Activated naive CD8-positive, alpha-beta T cell treated with anti-CD3 and anti-CD28 coated beads for 36 hours (primary cell): ENCODE data around the gene PLCD4. TPM values are rescaled to one million over a fixed set of nuclear protein-coding genes. Genes with fewer than 3 reads are reported as not detected.

ENCODE experiments used
- DNase-seq: peaks from one replicate; pipeline ENCODE4 v3.0.0; 2021
- H3K27ac Mint-ChIP-seq: one replicate; pipeline ENCODE4 v1.8.0; 2022; ENCODE audit warnings: mild to moderate bottlenecking, moderate library complexity, mixed read lengths
- H3K27me3 Mint-ChIP-seq: one replicate; pipeline ENCODE4 v1.8.0; 2022; ENCODE audit warnings: mild to moderate bottlenecking, mixed read lengths
- H3K36me3 Mint-ChIP-seq: one replicate; pipeline ENCODE4 v1.8.0; 2021; ENCODE audit warnings: mild to moderate bottlenecking, mixed read lengths
- H3K4me1 Mint-ChIP-seq: one replicate; pipeline ENCODE4 v1.8.0; 2021; ENCODE audit warnings: mixed read lengths
- H3K4me3 Mint-ChIP-seq: one replicate; pipeline ENCODE4 v1.8.0; 2022; ENCODE audit warnings: mild to moderate bottlenecking, moderate library complexity, mixed read lengths
- H3K9me3 Mint-ChIP-seq: one replicate; pipeline ENCODE4 v1.8.0; 2022; ENCODE audit warnings: mixed read lengths
- total RNA-seq, 2 experiments: library from RNA; stranded (reverse); gene quantifications; one replicate each; pipeline ENCODE4 v1.2.3, GENCODE V29; 2021

Gene PLCD4
- total RNA-seq: under 1 TPM in 1 of 2 experiments, not detected in 1; 0.22 TPM

DNA sequence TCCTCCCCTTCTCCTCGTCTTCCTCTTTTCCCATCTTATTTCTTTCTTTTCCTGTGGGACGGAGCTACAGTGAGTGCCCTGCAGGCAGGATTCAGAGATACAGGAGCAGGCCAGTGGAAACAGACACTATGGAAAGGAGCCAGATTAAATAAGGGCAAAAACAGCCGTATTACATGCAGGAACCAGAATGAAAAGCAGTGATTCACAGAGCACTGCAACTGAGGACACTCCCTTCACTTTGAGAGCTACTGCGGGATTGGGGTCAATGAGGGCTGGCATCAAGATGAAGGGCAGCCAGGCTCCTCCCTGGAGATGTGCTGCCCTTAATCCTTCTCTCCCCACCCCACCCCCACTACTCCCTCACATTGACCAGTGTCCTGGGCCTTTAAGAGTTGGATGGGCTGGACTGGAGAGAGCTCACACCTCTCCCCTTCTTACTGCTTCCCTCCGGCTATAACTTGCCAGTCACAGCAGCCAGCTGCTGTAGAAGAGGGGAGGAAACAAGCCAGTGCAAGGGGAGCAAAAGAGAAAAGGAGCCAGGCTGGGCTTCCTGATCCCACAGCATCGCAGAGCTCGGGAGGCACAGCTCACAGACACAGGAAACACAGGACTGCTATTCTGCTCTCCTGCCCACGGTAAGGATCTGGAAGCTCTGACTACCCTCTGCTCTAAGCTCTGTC, at the start of gene PLCD4:
PLCD4 (plus strand) TSS at position 464 of the 680 bp plus-strand sequence. CDS start 7,841 bp downstream, outside the sequence.
- Mint-ChIP-seq H3K27ac (no peak within 1 kb of the TSS), H3K4me3 (no peak within 1 kb of the TSS), H3K9me3 (no peaks in the 10 kb centered on the region), H3K27me3 (peaks cover 4% of the 10 kb centered on the region), H3K4me1 (no peaks in the 10 kb centered on the region), H3K36me3 (no peaks in the 10 kb centered on the region)
- no peak for DNase-seq

DNA sequence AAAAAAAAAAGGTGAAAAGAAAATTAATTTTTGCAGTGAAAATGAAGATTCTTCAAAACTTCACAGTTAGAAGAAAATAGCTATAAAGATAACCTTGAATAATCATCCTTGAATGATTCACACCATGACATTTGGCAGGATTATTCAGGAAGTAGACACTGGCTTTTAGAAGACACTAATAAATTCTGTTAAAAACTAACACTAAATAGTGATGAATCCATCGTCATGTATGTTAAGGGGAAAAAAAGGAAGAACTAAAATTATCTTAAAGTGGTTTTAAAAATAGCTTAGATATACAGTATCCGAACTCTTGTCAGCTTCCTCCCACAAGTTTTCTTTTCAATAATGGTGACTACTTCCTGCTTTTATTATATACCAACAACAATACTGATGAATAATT, 49.8 kb upstream of the PLCD4 start:
- H3K4me1 Mint-ChIP-seq: peaks cover 13% of the 10 kb centered on the region
- H3K36me3 Mint-ChIP-seq: peaks cover 31% of the 10 kb centered on the region
- no peaks in the 10 kb centered on the region for H3K27me3 Mint-ChIP-seq
- H3K27ac Mint-ChIP-seq: no peak overlapping the region
- no peak for DNase-seq
- H3K9me3 Mint-ChIP-seq: no peaks in the 10 kb centered on the region
- H3K4me3 Mint-ChIP-seq: no peak overlapping the region

- Mint-ChIP-seq H3K4me1 (peaks cover 13% of the 10 kb centered on the region), H3K27me3 (no peaks in the 10 kb centered on the region), H3K27ac (no peak overlapping the region), H3K9me3 (no peaks in the 10 kb centered on the region), H3K4me3 (no peak overlapping the region), H3K36me3 (peaks cover 31% of the 10 kb centered on the region)
- DNase-seq: no peak
These were observed 48.7 kb upstream of the PLCD4 start for GRCh38 chr2:218558986-218559385.

DNA sequence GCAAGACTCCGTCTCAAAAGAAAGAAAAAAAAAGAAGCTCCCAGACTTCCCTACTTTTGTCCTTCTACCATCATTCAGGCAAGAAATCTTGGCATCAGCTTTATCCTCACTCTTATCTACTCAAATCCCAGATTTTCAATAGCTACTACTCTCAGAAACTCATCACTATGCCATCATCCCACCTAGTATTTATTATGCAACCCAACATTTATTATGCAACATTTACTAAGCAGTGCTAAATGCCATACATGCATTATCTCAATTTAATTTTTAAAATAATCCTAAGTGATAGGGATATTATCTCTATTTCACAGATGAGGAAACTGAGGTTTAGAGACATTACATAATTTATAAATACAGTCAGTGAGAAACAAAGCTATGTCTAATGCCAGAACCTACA, 43.6 kb upstream of the PLCD4 start:
- peaks cover 22% of the 10 kb centered on the region for H3K4me1 Mint-ChIP-seq
- DNase-seq: no peak
- no peak overlapping the region for H3K27ac Mint-ChIP-seq
- H3K4me3 Mint-ChIP-seq: no peak overlapping the region
- no peaks in the 10 kb centered on the region for H3K27me3 Mint-ChIP-seq
- H3K36me3 Mint-ChIP-seq: peaks cover 46% of the 10 kb centered on the region
- no peaks in the 10 kb centered on the region for H3K9me3 Mint-ChIP-seq

GRCh38 chr2:218566296-218566695, 41.4 kb upstream of the PLCD4 start:
- H3K27me3 Mint-ChIP-seq: no peaks in the 10 kb centered on the region
- peak overlapping the region; percentile 95 for H3K4me3 Mint-ChIP-seq
- peaks cover 54% of the 10 kb centered on the region for H3K36me3 Mint-ChIP-seq
- no peak for DNase-seq
- peaks cover 38% of the 10 kb centered on the region for H3K4me1 Mint-ChIP-seq
- H3K9me3 Mint-ChIP-seq: no peaks in the 10 kb centered on the region
- no peak overlapping the region for H3K27ac Mint-ChIP-seq

GRCh38 chr2:218567797-218568189, 39.9 kb upstream of the PLCD4 start:
- peaks cover 53% of the 10 kb centered on the region for H3K36me3 Mint-ChIP-seq
- H3K4me3 Mint-ChIP-seq: peak overlapping the region; percentile 95
- peaks cover 42% of the 10 kb centered on the region for H3K4me1 Mint-ChIP-seq
- no peaks in the 10 kb centered on the region for H3K9me3 Mint-ChIP-seq
- no peak for DNase-seq
- H3K27me3 Mint-ChIP-seq: no peaks in the 10 kb centered on the region
- peak overlapping the region; percentile 100 for H3K27ac Mint-ChIP-seq

- Mint-ChIP-seq H3K27ac (peak within 1 kb of the TSS; percentile 100), H3K27me3 (no peaks in the 10 kb centered on the region), H3K36me3 (peaks cover 56% of the 10 kb centered on the region), H3K4me1 (peaks cover 44% of the 10 kb centered on the region), H3K4me3 (peak within 1 kb of the TSS; percentile 95), H3K9me3 (no peaks in the 10 kb centered on the region)
- DNase-seq: peak; percentile 100
These were observed 39.3 kb upstream of the PLCD4 start, which contains the start of the genes CNOT9 and USP37 for GRCh38 chr2:218568190-218569037. Gene CNOT9, plus strand, starts transcription at chr2:218568839. Its CDS starts 116 bp downstream, at chr2:218568955. Gene USP37, minus strand, starts transcription at chr2:218568351. Its CDS starts 9,698 bp downstream, at chr2:218558653.

DNA sequence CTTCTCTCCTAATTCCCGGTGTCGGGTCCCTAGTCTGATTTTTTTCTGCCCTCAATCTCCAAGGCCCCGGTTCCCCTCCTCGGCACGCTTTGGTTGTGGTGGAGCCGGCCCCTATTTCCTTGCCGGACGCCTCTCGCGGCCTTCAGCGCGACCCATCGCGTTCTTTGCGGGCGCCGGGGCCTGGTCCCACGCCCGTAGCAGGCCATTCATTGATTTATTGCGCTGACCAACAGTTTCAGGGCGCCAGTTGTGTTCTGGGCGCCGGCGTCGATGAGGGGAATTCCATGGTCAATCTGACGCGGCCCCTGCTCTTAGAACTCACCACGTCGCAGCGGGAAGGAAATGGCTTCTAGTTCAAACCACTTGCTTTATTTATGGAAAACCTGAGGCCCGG, 38.7 kb upstream of the PLCD4 start:
- peaks cover 48% of the 10 kb centered on the region for H3K4me1 Mint-ChIP-seq
- H3K4me3 Mint-ChIP-seq: peak overlapping the region; percentile 95
- no peaks in the 10 kb centered on the region for H3K9me3 Mint-ChIP-seq
- peak; percentile 69 for DNase-seq
- peaks cover 50% of the 10 kb centered on the region for H3K36me3 Mint-ChIP-seq
- H3K27ac Mint-ChIP-seq: peak overlapping the region; percentile 100
- H3K27me3 Mint-ChIP-seq: no peaks in the 10 kb centered on the region

DNA sequence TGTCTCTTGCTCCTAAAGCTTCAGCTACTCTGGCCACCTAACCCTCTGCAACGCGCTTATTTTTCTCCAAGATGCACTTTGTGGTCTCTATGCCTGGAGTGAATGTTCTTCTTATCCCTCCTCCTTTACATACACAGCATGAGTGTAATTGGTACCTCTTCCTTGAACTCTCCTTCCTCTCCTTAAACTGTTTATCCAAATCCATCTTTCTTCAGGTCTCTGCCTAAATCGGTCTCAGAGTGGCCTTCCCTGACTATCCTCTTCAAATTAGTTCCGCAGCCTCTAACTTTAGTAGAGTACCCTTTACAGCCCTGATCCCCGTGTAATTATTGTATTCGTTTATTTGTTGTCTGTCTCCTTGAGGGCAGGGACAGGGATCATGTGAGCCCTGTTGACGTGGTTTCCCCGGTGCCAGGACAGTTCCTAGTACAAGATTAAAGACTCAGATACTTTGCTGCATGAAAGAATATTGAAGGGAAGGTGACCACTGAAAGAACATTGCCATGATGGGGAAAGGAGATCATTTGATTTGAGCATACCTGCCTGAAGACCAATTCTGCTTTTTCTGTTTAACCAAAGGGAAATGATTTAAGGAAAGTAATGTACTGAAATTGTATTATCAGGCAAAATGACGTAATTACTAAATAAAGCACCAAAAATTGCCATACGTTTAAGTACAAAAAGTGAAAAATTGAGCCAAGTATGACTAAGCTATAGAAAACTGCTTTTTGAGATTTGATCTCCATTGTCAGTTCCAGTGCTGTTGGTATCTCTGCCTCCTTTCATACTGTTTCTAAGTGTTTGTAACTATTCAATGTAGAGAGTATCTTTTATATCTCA, 37.8 kb upstream of the PLCD4 start:
- Mint-ChIP-seq H3K27ac (peak overlapping the region; percentile 100), H3K9me3 (no peaks in the 10 kb centered on the region), H3K36me3 (peaks cover 46% of the 10 kb centered on the region), H3K4me1 (peaks cover 49% of the 10 kb centered on the region), H3K27me3 (no peaks in the 10 kb centered on the region), H3K4me3 (peak overlapping the region; percentile 95)
- DNase-seq: no peak

DNA sequence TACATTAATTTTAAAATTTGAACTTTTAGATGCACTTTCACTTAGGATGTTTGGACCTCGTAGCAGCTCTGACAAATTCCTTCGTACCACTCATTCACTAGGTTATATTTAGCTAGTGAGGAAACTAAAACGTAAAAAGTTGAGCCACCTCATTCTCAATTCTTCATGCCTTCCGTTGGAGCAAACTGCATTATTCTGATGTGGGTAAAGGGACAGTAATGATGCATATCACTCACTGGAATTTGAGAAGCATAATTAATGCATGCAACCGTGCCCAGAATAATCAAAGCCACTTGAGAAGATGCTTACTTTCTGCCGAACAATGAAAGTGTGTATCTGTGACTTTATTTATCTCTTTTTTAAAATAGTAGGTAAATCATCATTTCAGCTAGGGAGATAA, 36.8 kb upstream of the PLCD4 start:
- Mint-ChIP-seq H3K4me1 (peaks cover 50% of the 10 kb centered on the region), H3K27me3 (no peaks in the 10 kb centered on the region), H3K36me3 (peaks cover 46% of the 10 kb centered on the region)

GRCh38 chr2:218576854-218577253, 30.8 kb upstream of the PLCD4 start:
- H3K27me3 Mint-ChIP-seq: no peaks in the 10 kb centered on the region
- H3K27ac Mint-ChIP-seq: no peak overlapping the region
- peaks cover 18% of the 10 kb centered on the region for H3K36me3 Mint-ChIP-seq
- H3K9me3 Mint-ChIP-seq: no peaks in the 10 kb centered on the region
- H3K4me3 Mint-ChIP-seq: no peak overlapping the region
- DNase-seq: no peak
- H3K4me1 Mint-ChIP-seq: peaks cover 46% of the 10 kb centered on the region

More for the DNA sequence above, 36.8 kb upstream of the PLCD4 start:
- no peak for DNase-seq
- Mint-ChIP-seq H3K4me3 (peak overlapping the region; percentile 95), H3K9me3 (no peaks in the 10 kb centered on the region), H3K27ac (peak overlapping the region; percentile 100)

- Mint-ChIP-seq H3K36me3 (peaks cover 21% of the 10 kb centered on the region), H3K4me3 (no peak overlapping the region), H3K27ac (no peak overlapping the region), H3K27me3 (no peaks in the 10 kb centered on the region), H3K9me3 (no peaks in the 10 kb centered on the region), H3K4me1 (peaks cover 46% of the 10 kb centered on the region)
- DNase-seq: no peak
These were observed 30.0 kb upstream of the PLCD4 start for GRCh38 chr2:218577482-218578220.

DNA sequence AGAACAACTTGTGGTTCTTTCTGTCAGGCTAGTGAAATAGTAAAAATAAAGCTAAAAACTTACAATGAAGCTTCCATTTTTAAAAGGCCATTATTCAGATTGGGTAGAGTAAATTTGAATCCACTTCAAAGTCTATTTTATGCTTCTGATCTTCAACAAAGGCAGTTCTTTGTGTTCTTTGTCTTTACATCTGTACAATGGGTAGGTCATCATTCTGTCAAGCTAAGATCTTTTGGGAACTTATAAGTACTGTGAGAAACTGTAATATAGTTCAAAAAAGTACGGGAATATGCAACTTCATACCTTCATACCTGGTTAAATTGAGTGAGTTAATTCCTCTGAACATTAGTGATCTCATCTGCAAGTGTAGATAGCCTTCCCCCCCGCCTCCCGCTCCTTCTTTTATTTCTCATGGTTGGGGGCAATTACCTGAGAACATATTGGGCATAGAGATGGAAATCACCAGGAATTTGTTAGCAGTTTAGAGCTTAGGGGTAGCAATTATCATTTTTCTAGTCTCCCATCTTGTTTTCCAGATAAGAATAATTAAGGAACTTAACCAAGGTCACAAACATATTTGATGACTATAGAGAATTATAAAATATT, 29.3 kb upstream of the PLCD4 start:
- H3K27ac Mint-ChIP-seq: no peak overlapping the region
- H3K27me3 Mint-ChIP-seq: no peaks in the 10 kb centered on the region
- H3K9me3 Mint-ChIP-seq: no peaks in the 10 kb centered on the region
- H3K4me1 Mint-ChIP-seq: peaks cover 44% of the 10 kb centered on the region
- peaks cover 22% of the 10 kb centered on the region for H3K36me3 Mint-ChIP-seq
- H3K4me3 Mint-ChIP-seq: no peak overlapping the region
- no peak for DNase-seq

DNA sequence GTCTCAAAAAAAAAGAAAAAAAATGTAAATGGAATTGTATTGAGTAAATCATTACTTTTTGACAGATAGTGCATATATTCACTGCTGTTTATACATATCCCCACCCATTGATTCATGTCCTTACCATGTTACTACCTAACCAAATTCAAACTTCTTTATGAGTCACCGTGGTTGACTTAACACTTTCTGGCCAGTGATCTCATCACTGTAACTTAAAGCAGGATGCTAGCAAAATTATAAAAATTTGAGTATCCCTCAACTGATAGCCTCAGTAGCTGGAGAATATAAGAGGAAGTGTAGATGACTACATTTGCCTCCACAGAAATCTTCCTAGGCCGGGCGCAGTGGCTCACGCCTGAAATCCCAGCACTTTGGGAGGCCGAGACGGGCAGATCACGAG, 25.6 kb upstream of the PLCD4 start:
- Mint-ChIP-seq H3K27me3 (no peaks in the 10 kb centered on the region), H3K27ac (peak overlapping the region; percentile 81), H3K4me1 (peaks cover 31% of the 10 kb centered on the region), H3K9me3 (no peaks in the 10 kb centered on the region), H3K36me3 (peaks cover 32% of the 10 kb centered on the region), H3K4me3 (no peak overlapping the region)
- DNase-seq: no peak
